ENCODE measurements around the gene ATP6V1G2.

The ATP6V1G2 gene

GRCh38 chr6:31580438-31580740 is 34.0 kb upstream of the ATP6V1G2 start:
- Mint-ChIP-seq H3K27ac (ENCODE audit: low read depth) (peak overlapping the region; percentile 97), H3K9me3 (no peaks in the 10 kb centered on the region), H3K27me3 (no peaks in the 10 kb centered on the region), H3K36me3 (ENCODE audit: insufficient read depth) (peaks cover 35% of the 10 kb centered on the region), H3K4me3 (peak overlapping the region; percentile 91), H3K4me1 (peaks cover 81% of the 10 kb centered on the region)
- no peak for ATAC-seq (replicated peaks; ENCODE audit: extremely low read depth, poor library complexity, severe bottlenecking)
- DNase-seq (ENCODE audit: low spot score in 2 of 2): no peak

GRCh38 chr6:31579546-31580437 is 33.4 kb upstream of the ATP6V1G2 start:
- DNase-seq (ENCODE audit: low spot score in 2 of 2): no peak
- no peak for ATAC-seq (replicated peaks; ENCODE audit: extremely low read depth, poor library complexity, severe bottlenecking)
- H3K36me3 Mint-ChIP-seq (ENCODE audit: insufficient read depth): peaks cover 38% of the 10 kb centered on the region

GRCh38 chr6:31579119-31579505 is 32.7 kb upstream of the ATP6V1G2 start:
- DNase-seq (ENCODE audit: low spot score in 2 of 2) (no peak), ATAC-seq (replicated peaks; ENCODE audit: extremely low read depth, poor library complexity, severe bottlenecking) (no peak)
- Mint-ChIP-seq H3K27me3 (no peaks in the 10 kb centered on the region), H3K4me1 (peaks cover 85% of the 10 kb centered on the region), H3K36me3 (ENCODE audit: insufficient read depth) (peaks cover 38% of the 10 kb centered on the region), H3K9me3 (no peaks in the 10 kb centered on the region), H3K27ac (ENCODE audit: low read depth) (peak overlapping the region; percentile 97), H3K4me3 (peak overlapping the region; percentile 91)

More at GRCh38 chr6:31579546-31580437, 33.4 kb upstream of the ATP6V1G2 start:
- Mint-ChIP-seq H3K4me1 (peaks cover 81% of the 10 kb centered on the region), H3K27ac (ENCODE audit: low read depth) (peak overlapping the region; percentile 97), H3K9me3 (no peaks in the 10 kb centered on the region), H3K27me3 (no peaks in the 10 kb centered on the region), H3K4me3 (peak overlapping the region; percentile 91)

GRCh38 chr6:31578184-31579118 is 32.0 kb upstream of the ATP6V1G2 start:
- peaks cover 38% of the 10 kb centered on the region for H3K36me3 Mint-ChIP-seq (ENCODE audit: insufficient read depth)
- H3K4me1 Mint-ChIP-seq: peaks cover 92% of the 10 kb centered on the region
- DNase-seq (ENCODE audit: low spot score in 2 of 2) (no peak), ATAC-seq (replicated peaks; ENCODE audit: extremely low read depth, poor library complexity, severe bottlenecking) (no peak)
- H3K9me3 Mint-ChIP-seq: no peaks in the 10 kb centered on the region
- no peaks in the 10 kb centered on the region for H3K27me3 Mint-ChIP-seq
- peak overlapping the region; percentile 97 for H3K27ac Mint-ChIP-seq (ENCODE audit: low read depth)
- peak overlapping the region; percentile 91 for H3K4me3 Mint-ChIP-seq

GRCh38 chr6:31577579-31577966 is 31.2 kb upstream of the ATP6V1G2 start:
- peaks cover 44% of the 10 kb centered on the region for H3K36me3 Mint-ChIP-seq (ENCODE audit: insufficient read depth)
- no peaks in the 10 kb centered on the region for H3K9me3 Mint-ChIP-seq
- peak overlapping the region; percentile 91 for H3K4me3 Mint-ChIP-seq
- ATAC-seq (replicated peaks; ENCODE audit: extremely low read depth, poor library complexity, severe bottlenecking): no peak
- no peak for DNase-seq (ENCODE audit: low spot score in 2 of 2)
- H3K27ac Mint-ChIP-seq (ENCODE audit: low read depth): peak overlapping the region; percentile 99
- peaks cover 94% of the 10 kb centered on the region for H3K4me1 Mint-ChIP-seq
- H3K27me3 Mint-ChIP-seq: no peaks in the 10 kb centered on the region

GRCh38 chr6:31576897-31577578 is 30.6 kb upstream of the ATP6V1G2 start:
- peak overlapping the region; percentile 91 for H3K4me3 Mint-ChIP-seq
- H3K27me3 Mint-ChIP-seq: no peaks in the 10 kb centered on the region
- peak; percentile 10 for ATAC-seq (replicated peaks; ENCODE audit: extremely low read depth, poor library complexity, severe bottlenecking)
- H3K9me3 Mint-ChIP-seq: no peaks in the 10 kb centered on the region
- H3K36me3 Mint-ChIP-seq (ENCODE audit: insufficient read depth): peaks cover 49% of the 10 kb centered on the region
- H3K27ac Mint-ChIP-seq (ENCODE audit: low read depth): peak overlapping the region; percentile 99
- DNase-seq (ENCODE audit: low spot score in 2 of 2): peak in 1 of 2 donors; percentile 34
- H3K4me1 Mint-ChIP-seq: peaks cover 94% of the 10 kb centered on the region

GRCh38 chr6:31575952-31576685 is 29.7 kb upstream of the ATP6V1G2 start:
- Mint-ChIP-seq H3K4me1 (peaks cover 94% of the 10 kb centered on the region), H3K36me3 (ENCODE audit: insufficient read depth) (peaks cover 46% of the 10 kb centered on the region), H3K27ac (ENCODE audit: low read depth) (peak overlapping the region; percentile 99), H3K4me3 (peak overlapping the region; percentile 91), H3K27me3 (no peaks in the 10 kb centered on the region), H3K9me3 (no peaks in the 10 kb centered on the region)
- DNase-seq (ENCODE audit: low spot score in 2 of 2) (no peak), ATAC-seq (replicated peaks; ENCODE audit: extremely low read depth, poor library complexity, severe bottlenecking) (no peak)

- Mint-ChIP-seq H3K4me1 (peaks cover 93% of the 10 kb centered on the region), H3K36me3 (ENCODE audit: insufficient read depth) (peaks cover 43% of the 10 kb centered on the region), H3K27ac (ENCODE audit: low read depth) (peak within 1 kb of the TSS; percentile 99), H3K9me3 (no peaks in the 10 kb centered on the region), H3K4me3 (peak within 1 kb of the TSS; percentile 91), H3K27me3 (no peaks in the 10 kb centered on the region)
- ATAC-seq (replicated peaks; ENCODE audit: extremely low read depth, poor library complexity, severe bottlenecking) (no peak), DNase-seq (ENCODE audit: low spot score in 2 of 2) (peak in 1 of 2 donors; percentile 48)
Observed at GRCh38 chr6:31575335-31575901, 29.0 kb upstream of the ATP6V1G2 start, which contains the start of gene TNF. TNF (plus strand) TSS chr6:31575565; CDS start chr6:31575742, 177 bp downstream.

GRCh38 chr6:31574106-31575061 is 28.0 kb upstream of the ATP6V1G2 start:
- H3K9me3 Mint-ChIP-seq: no peaks in the 10 kb centered on the region
- ATAC-seq (replicated peaks; ENCODE audit: extremely low read depth, poor library complexity, severe bottlenecking) (no peak), DNase-seq (ENCODE audit: low spot score in 2 of 2) (no peak)
- peak overlapping the region; percentile 91 for H3K4me3 Mint-ChIP-seq
- H3K36me3 Mint-ChIP-seq (ENCODE audit: insufficient read depth): peaks cover 42% of the 10 kb centered on the region
- H3K27ac Mint-ChIP-seq (ENCODE audit: low read depth): peak overlapping the region; percentile 99
- no peaks in the 10 kb centered on the region for H3K27me3 Mint-ChIP-seq
- H3K4me1 Mint-ChIP-seq: peaks cover 89% of the 10 kb centered on the region

GRCh38 chr6:31573239-31574105 is 27.1 kb upstream of the ATP6V1G2 start:
- Mint-ChIP-seq H3K36me3 (ENCODE audit: insufficient read depth) (peaks cover 41% of the 10 kb centered on the region), H3K4me1 (peaks cover 89% of the 10 kb centered on the region)
- ATAC-seq (replicated peaks; ENCODE audit: extremely low read depth, poor library complexity, severe bottlenecking): no peak

More at GRCh38 chr6:31573239-31574105, 27.1 kb upstream of the ATP6V1G2 start:
- H3K27ac Mint-ChIP-seq (ENCODE audit: low read depth): peak overlapping the region; percentile 99
- H3K4me3 Mint-ChIP-seq: peak overlapping the region; percentile 91
- H3K9me3 Mint-ChIP-seq: no peaks in the 10 kb centered on the region
- H3K27me3 Mint-ChIP-seq: no peaks in the 10 kb centered on the region
- DNase-seq (ENCODE audit: low spot score in 2 of 2): no peak
